SK-N-SH (cell line): ENCODE measurements around the gene USP4.

Source experiments
- EZH2phosphoT487 ChIP-seq: fragments of 200-600 bp; sonication (generic); IDR thresholded peaks from 2 replicates; pipeline ENCODE4 v1.6.1; 2017; ENCODE audit warnings: low read depth, mixed run types, mild to moderate bottlenecking, antibody characterized with exemption, moderate library complexity, borderline replicate concordance
- SIN3A ChIP-seq: IDR thresholded peaks from 2 replicates; pipeline ENCODE4 v1.6.1; 2012; ENCODE audit warnings: low read depth, mild to moderate bottlenecking, low read length, moderate library complexity, borderline replicate concordance
- YY1 ChIP-seq: IDR thresholded peaks from 2 replicates; pipeline ENCODE4 v1.4.0; 2012; ENCODE audit warnings: low read depth, mild to moderate bottlenecking

DNA sequence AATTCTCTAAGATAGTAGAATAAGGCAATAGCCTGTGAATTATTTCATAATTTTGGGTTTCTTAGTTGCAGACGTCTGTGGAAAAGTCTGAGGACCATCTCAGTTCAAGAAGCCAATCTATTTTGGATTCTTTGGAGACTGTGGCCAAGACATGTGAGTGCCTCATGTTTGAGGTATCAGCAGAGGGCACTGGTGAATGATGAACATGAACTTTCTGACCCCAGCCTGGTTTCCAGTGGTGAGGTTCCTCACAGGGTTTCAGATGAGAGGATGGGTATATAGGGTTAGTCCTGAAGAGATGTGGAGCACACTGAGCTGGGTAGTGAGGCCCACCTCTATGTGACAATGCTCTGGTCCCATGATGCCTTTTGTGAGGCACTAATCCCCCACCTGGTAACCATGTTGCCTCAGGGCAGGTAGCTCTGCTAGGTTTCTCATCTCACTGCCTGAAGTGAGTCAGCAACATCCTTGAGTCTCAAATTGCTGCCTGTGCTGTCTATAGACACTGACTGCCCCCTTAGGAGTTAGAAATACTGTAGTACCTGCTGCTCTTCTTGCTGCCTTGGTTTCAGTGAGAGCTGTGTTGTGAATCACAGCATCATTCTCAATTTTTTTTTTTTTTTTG is 95.2 kb downstream of the USP4 start:
- TF ChIP-seq SIN3A, result no peak
- no peak for TF ChIP-seq YY1
- TF ChIP-seq EZH2phosphoT487, result no peak
